HEK293 (cell line): ENCODE measurements around the gene CNPY1.

ENCODE experiments used
- BCL11B ChIP-seq: fragments of 450-650 bp; formaldehyde crosslinking; IDR thresholded peaks from 2 replicates; pipeline ENCODE4 v1.5.1; 2016; ENCODE audit warnings: low read depth, missing biosample characterization, missing genetic modification characterization
- EGR2 ChIP-seq: fragments of 450-650 bp; formaldehyde crosslinking; IDR thresholded peaks from 2 replicates; pipeline ENCODE4 v1.5.1; 2016; ENCODE audit warnings: low read depth, missing biosample characterization, missing genetic modification characterization
- GFI1B ChIP-seq: fragments of 450-650 bp; formaldehyde crosslinking; IDR thresholded peaks from 2 replicates; pipeline ENCODE4 v1.5.1; 2016; ENCODE audit warnings: missing biosample characterization, missing genetic modification characterization
- GLIS2 ChIP-seq: fragments of 450-650 bp; formaldehyde crosslinking; IDR thresholded peaks from 2 replicates; pipeline ENCODE4 v1.5.1; 2016; ENCODE audit warnings: missing biosample characterization, missing genetic modification characterization
- MZF1 ChIP-seq: fragments of 450-650 bp; formaldehyde crosslinking; IDR thresholded peaks from 2 replicates; pipeline ENCODE4 v1.5.1; 2017; ENCODE audit warnings: missing biosample characterization, missing genetic modification characterization, borderline replicate concordance
- OVOL3 ChIP-seq: fragments of 450-650 bp; formaldehyde crosslinking; IDR thresholded peaks from 2 replicates; pipeline ENCODE4 v1.5.1; 2016; ENCODE audit warnings: missing biosample characterization, missing genetic modification characterization
- ZBTB20 ChIP-seq: fragments of 450-650 bp; formaldehyde crosslinking; IDR thresholded peaks from 2 replicates; pipeline ENCODE4 v1.5.1; 2016; ENCODE audit warnings: missing biosample characterization, missing genetic modification characterization
- ZEB2 ChIP-seq: fragments of 450-650 bp; formaldehyde crosslinking; IDR thresholded peaks from 2 replicates; pipeline ENCODE4 v1.5.1; 2016; ENCODE audit warnings: missing biosample characterization, missing genetic modification characterization
- ZNF133 ChIP-seq: fragments of 450-650 bp; formaldehyde crosslinking; IDR thresholded peaks from 2 replicates; pipeline ENCODE4 v1.5.1; 2016; ENCODE audit warnings: missing biosample characterization, missing genetic modification characterization
- ZNF155 ChIP-seq: fragments of 450-650 bp; formaldehyde crosslinking; IDR thresholded peaks from 2 replicates; pipeline ENCODE4 v1.5.1; 2016; ENCODE audit warnings: missing biosample characterization, missing genetic modification characterization
- ZNF23 ChIP-seq: fragments of 450-650 bp; formaldehyde crosslinking; IDR thresholded peaks from 2 replicates; pipeline ENCODE4 v1.5.1; 2016; ENCODE audit warnings: missing biosample characterization, missing genetic modification characterization, borderline replicate concordance
- ZNF335 ChIP-seq: fragments of 450-650 bp; formaldehyde crosslinking; conservative IDR thresholded peaks from 2 replicates; pipeline ENCODE4 v1.5.1; 2016; ENCODE audit warnings: missing biosample characterization, missing genetic modification characterization
- ZNF404 ChIP-seq: fragments of 450-650 bp; formaldehyde crosslinking; IDR thresholded peaks from 2 replicates; pipeline ENCODE4 v1.5.1; 2017; ENCODE audit warnings: missing biosample characterization, missing genetic modification characterization
- ZNF433 ChIP-seq: fragments of 450-650 bp; formaldehyde crosslinking; IDR thresholded peaks from 2 replicates; pipeline ENCODE4 v1.5.1; 2016; ENCODE audit warnings: missing biosample characterization, missing genetic modification characterization, low read depth
- ZNF501 ChIP-seq: fragments of 450-650 bp; formaldehyde crosslinking; IDR thresholded peaks from 2 replicates; pipeline ENCODE4 v1.5.1; 2016; ENCODE audit warnings: missing biosample characterization, missing genetic modification characterization
- TF ChIP-seq, protein P1 (sequence below): fragments of 450-650 bp; formaldehyde crosslinking; IDR thresholded peaks from 2 replicates; pipeline ENCODE4 v1.5.1; 2016; ENCODE audit warnings: missing biosample characterization, missing genetic modification characterization
- TF ChIP-seq, protein P2 (sequence below): fragments of 450-650 bp; formaldehyde crosslinking; IDR thresholded peaks from 2 replicates; pipeline ENCODE4 v1.5.1; 2017; ENCODE audit warnings: missing biosample characterization, missing genetic modification characterization
- TF ChIP-seq, protein P3 (sequence below): fragments of 450-650 bp; formaldehyde crosslinking; IDR thresholded peaks from 2 replicates; pipeline ENCODE4 v1.5.1; 2016; ENCODE audit warnings: missing biosample characterization, missing genetic modification characterization
- TF ChIP-seq, protein P4 (sequence below): sonication (generic); formaldehyde crosslinking; IDR thresholded peaks from 2 replicates; pipeline ENCODE4 v1.8.1; 2022; ENCODE audit warnings: mild to moderate bottlenecking, moderate library complexity, missing genetic modification reagents
- TF ChIP-seq, protein P5 (sequence below): fragments of 450-650 bp; formaldehyde crosslinking; optimal IDR thresholded peaks from 2 replicates; pipeline ENCODE3; 2016; ENCODE audit warnings: missing biosample characterization, mild to moderate bottlenecking, missing genetic modification characterization
- TF ChIP-seq, protein P6 (sequence below): fragments of 450-650 bp; formaldehyde crosslinking; IDR thresholded peaks from 2 replicates; pipeline ENCODE4 v1.5.1; 2016; ENCODE audit warnings: missing biosample characterization, missing genetic modification characterization
- TF ChIP-seq, protein P7 (sequence below): fragments of 450-650 bp; formaldehyde crosslinking; IDR thresholded peaks from 2 replicates; pipeline ENCODE4 v1.5.1; 2016; ENCODE audit warnings: missing biosample characterization, missing genetic modification characterization
- TF ChIP-seq, protein P8 (sequence below): fragments of 450-650 bp; formaldehyde crosslinking; IDR thresholded peaks from 2 replicates; pipeline ENCODE4 v1.5.1; 2017; ENCODE audit warnings: missing biosample characterization, missing genetic modification characterization
- TF ChIP-seq, protein P9 (sequence below): fragments of 450-650 bp; formaldehyde crosslinking; IDR thresholded peaks from 2 replicates; pipeline ENCODE4 v1.5.0; 2017; ENCODE audit warnings: missing biosample characterization, missing genetic modification characterization, borderline replicate concordance
- TF ChIP-seq, protein P10 (sequence below): IDR thresholded peaks from 2 replicates; pipeline ENCODE4 v1.6.1; 2011; ENCODE audit warnings: mild to moderate bottlenecking, low read depth, low read length, borderline replicate concordance

CNPY1 gene

DNA sequence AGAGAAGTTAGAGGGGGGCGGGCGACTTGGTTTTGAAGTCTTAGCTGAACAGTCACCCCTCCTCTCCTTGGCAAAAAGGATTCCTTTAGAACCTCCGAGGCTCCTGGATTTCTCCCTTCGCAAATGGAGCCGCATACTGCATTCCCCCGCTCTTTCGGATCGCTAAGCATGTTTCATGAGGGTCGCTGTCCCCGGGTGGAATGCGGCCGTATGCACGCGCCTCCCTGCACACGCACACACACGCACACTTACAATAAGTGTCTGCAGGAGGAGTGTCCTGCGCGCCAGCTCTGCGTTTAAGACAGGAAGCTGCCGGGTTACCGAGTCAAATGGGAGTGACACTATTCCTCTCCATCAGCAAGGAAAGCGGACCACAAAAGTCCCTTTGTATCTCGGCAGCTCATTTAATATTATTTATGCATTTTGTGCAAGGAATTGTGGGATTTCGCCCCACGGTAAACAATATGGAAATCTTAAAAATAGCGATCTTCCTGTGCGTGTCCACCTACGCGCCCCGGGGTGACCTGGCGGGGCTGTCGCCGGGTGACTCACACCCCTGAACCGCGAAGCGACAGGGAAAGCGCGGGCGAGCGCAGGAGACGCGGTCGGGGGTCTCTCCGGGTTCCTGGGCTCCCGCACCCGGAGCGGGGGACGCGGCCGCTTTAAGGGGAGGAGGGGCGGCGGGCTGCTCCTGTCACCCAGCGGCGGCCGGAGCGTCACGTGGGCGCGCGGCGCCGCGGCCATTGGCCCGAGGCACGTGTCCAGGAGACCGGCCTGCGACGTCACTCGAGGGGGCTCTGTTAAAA is 89.4 kb downstream of the CNPY1 start (continued):
- TF ChIP-seq EGR2 (tag by site-specific recombination): peak; percentile 57; the same call in 1 of the 2 replicates
- TF ChIP-seq, protein P1, sequence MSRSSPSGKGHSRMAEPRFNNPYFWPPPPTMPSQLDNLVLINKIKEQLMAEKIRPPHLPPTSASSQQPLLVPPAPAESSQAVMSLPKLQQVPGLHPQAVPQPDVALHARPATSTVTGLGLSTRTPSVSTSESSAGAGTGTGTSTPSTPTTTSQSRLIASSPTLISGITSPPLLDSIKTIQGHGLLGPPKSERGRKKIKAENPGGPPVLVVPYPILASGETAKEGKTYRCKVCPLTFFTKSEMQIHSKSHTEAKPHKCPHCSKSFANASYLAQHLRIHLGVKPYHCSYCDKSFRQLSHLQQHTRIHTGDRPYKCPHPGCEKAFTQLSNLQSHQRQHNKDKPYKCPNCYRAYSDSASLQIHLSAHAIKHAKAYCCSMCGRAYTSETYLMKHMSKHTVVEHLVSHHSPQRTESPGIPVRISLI (tag by site-specific recombination): no peak
- TF ChIP-seq GLIS2 (tag by site-specific recombination): peak; percentile 75
- TF ChIP-seq, protein P2, sequence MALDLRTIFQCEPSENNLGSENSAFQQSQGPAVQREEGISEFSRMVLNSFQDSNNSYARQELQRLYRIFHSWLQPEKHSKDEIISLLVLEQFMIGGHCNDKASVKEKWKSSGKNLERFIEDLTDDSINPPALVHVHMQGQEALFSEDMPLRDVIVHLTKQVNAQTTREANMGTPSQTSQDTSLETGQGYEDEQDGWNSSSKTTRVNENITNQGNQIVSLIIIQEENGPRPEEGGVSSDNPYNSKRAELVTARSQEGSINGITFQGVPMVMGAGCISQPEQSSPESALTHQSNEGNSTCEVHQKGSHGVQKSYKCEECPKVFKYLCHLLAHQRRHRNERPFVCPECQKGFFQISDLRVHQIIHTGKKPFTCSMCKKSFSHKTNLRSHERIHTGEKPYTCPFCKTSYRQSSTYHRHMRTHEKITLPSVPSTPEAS (tag by site-specific recombination): peak; percentile 39; the same call in 1 of the 2 replicates
- no peak for TF ChIP-seq ZNF23 (tag by site-specific recombination)
- TF ChIP-seq, protein P3, sequence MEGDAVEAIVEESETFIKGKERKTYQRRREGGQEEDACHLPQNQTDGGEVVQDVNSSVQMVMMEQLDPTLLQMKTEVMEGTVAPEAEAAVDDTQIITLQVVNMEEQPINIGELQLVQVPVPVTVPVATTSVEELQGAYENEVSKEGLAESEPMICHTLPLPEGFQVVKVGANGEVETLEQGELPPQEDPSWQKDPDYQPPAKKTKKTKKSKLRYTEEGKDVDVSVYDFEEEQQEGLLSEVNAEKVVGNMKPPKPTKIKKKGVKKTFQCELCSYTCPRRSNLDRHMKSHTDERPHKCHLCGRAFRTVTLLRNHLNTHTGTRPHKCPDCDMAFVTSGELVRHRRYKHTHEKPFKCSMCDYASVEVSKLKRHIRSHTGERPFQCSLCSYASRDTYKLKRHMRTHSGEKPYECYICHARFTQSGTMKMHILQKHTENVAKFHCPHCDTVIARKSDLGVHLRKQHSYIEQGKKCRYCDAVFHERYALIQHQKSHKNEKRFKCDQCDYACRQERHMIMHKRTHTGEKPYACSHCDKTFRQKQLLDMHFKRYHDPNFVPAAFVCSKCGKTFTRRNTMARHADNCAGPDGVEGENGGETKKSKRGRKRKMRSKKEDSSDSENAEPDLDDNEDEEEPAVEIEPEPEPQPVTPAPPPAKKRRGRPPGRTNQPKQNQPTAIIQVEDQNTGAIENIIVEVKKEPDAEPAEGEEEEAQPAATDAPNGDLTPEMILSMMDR (tag by site-specific recombination): no peak
- no peak for TF ChIP-seq ZNF133 (tag by site-specific recombination)
- TF ChIP-seq, protein P4, sequence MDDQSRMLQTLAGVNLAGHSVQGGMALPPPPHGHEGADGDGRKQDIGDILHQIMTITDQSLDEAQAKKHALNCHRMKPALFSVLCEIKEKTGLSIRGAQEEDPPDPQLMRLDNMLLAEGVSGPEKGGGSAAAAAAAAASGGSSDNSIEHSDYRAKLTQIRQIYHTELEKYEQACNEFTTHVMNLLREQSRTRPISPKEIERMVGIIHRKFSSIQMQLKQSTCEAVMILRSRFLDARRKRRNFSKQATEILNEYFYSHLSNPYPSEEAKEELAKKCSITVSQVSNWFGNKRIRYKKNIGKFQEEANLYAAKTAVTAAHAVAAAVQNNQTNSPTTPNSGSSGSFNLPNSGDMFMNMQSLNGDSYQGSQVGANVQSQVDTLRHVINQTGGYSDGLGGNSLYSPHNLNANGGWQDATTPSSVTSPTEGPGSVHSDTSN (CRISPR knock-in tag): 0 out of 2 replicates have a peak, but pooled peaks have one; percentile 24
- TF ChIP-seq, protein P5, sequence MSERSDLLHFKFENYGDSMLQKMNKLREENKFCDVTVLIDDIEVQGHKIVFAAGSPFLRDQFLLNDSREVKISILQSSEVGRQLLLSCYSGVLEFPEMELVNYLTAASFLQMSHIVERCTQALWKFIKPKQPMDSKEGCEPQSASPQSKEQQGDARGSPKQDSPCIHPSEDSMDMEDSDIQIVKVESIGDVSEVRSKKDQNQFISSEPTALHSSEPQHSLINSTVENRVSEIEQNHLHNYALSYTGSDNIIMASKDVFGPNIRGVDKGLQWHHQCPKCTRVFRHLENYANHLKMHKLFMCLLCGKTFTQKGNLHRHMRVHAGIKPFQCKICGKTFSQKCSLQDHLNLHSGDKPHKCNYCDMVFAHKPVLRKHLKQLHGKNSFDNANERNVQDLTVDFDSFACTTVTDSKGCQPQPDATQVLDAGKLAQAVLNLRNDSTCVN (tag by site-specific recombination): peak; percentile 85
- TF ChIP-seq ZNF155 (tag by site-specific recombination): no peak
- no peak for TF ChIP-seq ZNF433 (tag by site-specific recombination)
- peak; percentile 64; the same call in 1 of the 2 replicates for TF ChIP-seq ZNF501 (tag by site-specific recombination)
- TF ChIP-seq, protein P6, sequence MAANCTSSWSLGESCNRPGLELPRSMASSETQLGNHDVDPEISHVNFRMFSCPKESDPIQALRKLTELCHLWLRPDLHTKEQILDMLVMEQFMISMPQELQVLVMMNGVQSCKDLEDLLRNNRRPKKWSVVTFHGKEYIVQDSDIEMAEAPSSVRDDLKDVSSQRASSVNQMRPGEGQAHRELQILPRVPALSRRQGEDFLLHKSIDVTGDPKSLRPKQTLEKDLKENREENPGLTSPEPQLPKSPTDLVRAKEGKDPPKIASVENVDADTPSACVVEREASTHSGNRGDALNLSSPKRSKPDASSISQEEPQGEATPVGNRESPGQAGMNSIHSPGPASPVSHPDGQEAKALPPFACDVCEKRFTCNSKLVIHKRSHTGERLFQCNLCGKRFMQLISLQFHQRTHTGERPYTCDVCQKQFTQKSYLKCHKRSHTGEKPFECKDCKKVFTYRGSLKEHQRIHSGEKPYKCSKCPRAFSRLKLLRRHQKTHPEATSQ (tag by site-specific recombination): no peak
- TF ChIP-seq GFI1B (tag by site-specific recombination): no peak
- TF ChIP-seq ZNF404: no peak
- TF ChIP-seq MZF1 (tag by site-specific recombination): no peak
- TF ChIP-seq, protein P7, sequence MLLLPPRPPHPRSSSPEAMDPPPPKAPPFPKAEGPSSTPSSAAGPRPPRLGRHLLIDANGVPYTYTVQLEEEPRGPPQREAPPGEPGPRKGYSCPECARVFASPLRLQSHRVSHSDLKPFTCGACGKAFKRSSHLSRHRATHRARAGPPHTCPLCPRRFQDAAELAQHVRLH (tag by site-specific recombination): no peak
- peak; percentile 70 for TF ChIP-seq ZBTB20 (tag by site-specific recombination)
- TF ChIP-seq ZNF335 (tag by site-specific recombination): peak; percentile 86
- 0 out of 2 replicates have a peak, but pooled peaks have one; percentile 46 for TF ChIP-seq BCL11B (tag by site-specific recombination)
- TF ChIP-seq, protein P8, sequence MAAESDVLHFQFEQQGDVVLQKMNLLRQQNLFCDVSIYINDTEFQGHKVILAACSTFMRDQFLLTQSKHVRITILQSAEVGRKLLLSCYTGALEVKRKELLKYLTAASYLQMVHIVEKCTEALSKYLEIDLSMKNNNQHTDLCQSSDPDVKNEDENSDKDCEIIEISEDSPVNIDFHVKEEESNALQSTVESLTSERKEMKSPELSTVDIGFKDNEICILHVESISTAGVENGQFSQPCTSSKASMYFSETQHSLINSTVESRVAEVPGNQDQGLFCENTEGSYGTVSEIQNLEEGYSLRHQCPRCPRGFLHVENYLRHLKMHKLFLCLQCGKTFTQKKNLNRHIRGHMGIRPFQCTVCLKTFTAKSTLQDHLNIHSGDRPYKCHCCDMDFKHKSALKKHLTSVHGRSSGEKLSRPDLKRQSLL: peak; percentile 60; the same call in 1 of the 2 replicates
- TF ChIP-seq, protein P9, sequence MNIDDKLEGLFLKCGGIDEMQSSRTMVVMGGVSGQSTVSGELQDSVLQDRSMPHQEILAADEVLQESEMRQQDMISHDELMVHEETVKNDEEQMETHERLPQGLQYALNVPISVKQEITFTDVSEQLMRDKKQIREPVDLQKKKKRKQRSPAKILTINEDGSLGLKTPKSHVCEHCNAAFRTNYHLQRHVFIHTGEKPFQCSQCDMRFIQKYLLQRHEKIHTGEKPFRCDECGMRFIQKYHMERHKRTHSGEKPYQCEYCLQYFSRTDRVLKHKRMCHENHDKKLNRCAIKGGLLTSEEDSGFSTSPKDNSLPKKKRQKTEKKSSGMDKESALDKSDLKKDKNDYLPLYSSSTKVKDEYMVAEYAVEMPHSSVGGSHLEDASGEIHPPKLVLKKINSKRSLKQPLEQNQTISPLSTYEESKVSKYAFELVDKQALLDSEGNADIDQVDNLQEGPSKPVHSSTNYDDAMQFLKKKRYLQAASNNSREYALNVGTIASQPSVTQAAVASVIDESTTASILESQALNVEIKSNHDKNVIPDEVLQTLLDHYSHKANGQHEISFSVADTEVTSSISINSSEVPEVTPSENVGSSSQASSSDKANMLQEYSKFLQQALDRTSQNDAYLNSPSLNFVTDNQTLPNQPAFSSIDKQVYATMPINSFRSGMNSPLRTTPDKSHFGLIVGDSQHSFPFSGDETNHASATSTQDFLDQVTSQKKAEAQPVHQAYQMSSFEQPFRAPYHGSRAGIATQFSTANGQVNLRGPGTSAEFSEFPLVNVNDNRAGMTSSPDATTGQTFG (tag by site-specific recombination): no peak
- TF ChIP-seq, protein P10, sequence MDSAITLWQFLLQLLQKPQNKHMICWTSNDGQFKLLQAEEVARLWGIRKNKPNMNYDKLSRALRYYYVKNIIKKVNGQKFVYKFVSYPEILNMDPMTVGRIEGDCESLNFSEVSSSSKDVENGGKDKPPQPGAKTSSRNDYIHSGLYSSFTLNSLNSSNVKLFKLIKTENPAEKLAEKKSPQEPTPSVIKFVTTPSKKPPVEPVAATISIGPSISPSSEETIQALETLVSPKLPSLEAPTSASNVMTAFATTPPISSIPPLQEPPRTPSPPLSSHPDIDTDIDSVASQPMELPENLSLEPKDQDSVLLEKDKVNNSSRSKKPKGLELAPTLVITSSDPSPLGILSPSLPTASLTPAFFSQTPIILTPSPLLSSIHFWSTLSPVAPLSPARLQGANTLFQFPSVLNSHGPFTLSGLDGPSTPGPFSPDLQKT: no peak
- no peak for TF ChIP-seq OVOL3
- peak; percentile 84 for TF ChIP-seq ZEB2 (tag by site-specific recombination)
